HCT116 (cell line): ENCODE results near the gene CGB2. TPM values are rescaled to one million over a fixed set of nuclear protein-coding genes. Genes with fewer than 3 reads are reported as not detected.
"Not testable (repeated sequence)": the region's sequence is repeated elsewhere in the genome, so short reads cannot be mapped to it uniquely, and the experiment has no call there.

Source experiments
- ATAC-seq: fragments of 200-7000 bp; cut with Tn5 transposase; 2 replicates; pipeline ENCODE4 v1.9.1; 2020; ENCODE audit warnings: mild to moderate bottlenecking, moderate library complexity
- Bru-seq: library from RNA; stranded (reverse); fragments of 400-500 nt; gene quantifications from one replicate; lab custom pipeline; 2021; lab: Mats Ljungman, UMichigan
- BruChase-seq, 2 experiments: library from RNA; stranded (reverse); fragments of 400-500 nt; gene quantifications; one replicate each; lab custom pipeline; 2021; lab: Mats Ljungman, UMichigan
- BruUV-seq: library from RNA; stranded (reverse); fragments of 400-500 nt; replicated peaks from 2 replicates; lab custom pipeline; 2021; lab: Mats Ljungman, UMichigan
- CTCF ChIA-PET: fragments of 300-600 bp; sonication (Branson Sonifier 250); formaldehyde crosslinking; loops from one replicate; lab custom pipeline; 2021; ENCODE audit warnings: antibody characterized with exemption; lab: Charles Lee
- POLR2A ChIA-PET: fragments of 300-600, 350-600 bp; sonication (Branson Sonifier 250); formaldehyde crosslinking; loops from one replicate; lab custom pipeline; 2021; ENCODE audit warnings: antibody characterized with exemption; lab: Charles Lee
- RAD21 ChIA-PET, 2 experiments: fragments of 300-600 bp; sonication (Branson Sonifier 250); formaldehyde crosslinking; loops; one replicate each; lab custom pipeline; 2023; ENCODE audit warnings: low total read pairs in 2 of 2; ENCODE audit not compliant: uncharacterized antibody in 2 of 2, unreplicated experiment in 2 of 2, low non-redundant PET in 1 of 2; lab: Charles Lee
- DNase-seq: peaks from one replicate; pipeline ENCODE4 v3.0.0-alpha.2; 2010; ENCODE audit warnings: low read depth, low spot score
- H2AFZ ChIP-seq: fragments of 200-600 bp; shearing (Covaris generic), sonication (generic); 2 replicates; pipeline ENCODE4 v1.6.1; 2017; ENCODE audit warnings: low read depth, mixed run types, mixed read lengths, antibody characterized with exemption, low read length; ENCODE audit not compliant: poor library complexity, severe bottlenecking
- H3K27ac ChIP-seq: 2 replicates; pipeline ENCODE4 v1.5.1; 2012; ENCODE audit warnings: low read depth, low read length
- H3K27me3 ChIP-seq: fragments of 200-600 bp; sonication (generic); 2 replicates; pipeline ENCODE4 v1.6.1; 2016; ENCODE audit warnings: mixed run types, low read length, mixed read lengths; ENCODE audit not compliant: insufficient read depth
- H3K36me3 ChIP-seq, 2 experiments: fragments of 200-500 bp in 1 of 2; fragments of 200-600 bp in 1 of 2; sonication (Bioruptor generic) in 1 of 2; sonication (generic) in 1 of 2; 2 replicates each; pipeline versions ENCODE4 v1.5.1 to v1.6.1; 2014 to 2016; ENCODE audit warnings: low read length in 2 of 2, inconsistent platforms in 1 of 2, mixed read lengths in 1 of 2, mixed run types in 1 of 2; ENCODE audit not compliant: insufficient read depth in 2 of 2, control insufficient read depth in 1 of 2
- H3K4me1 ChIP-seq, 2 experiments: fragments of 200-600 bp in 1 of 2; sonication (generic) in 1 of 2; 2 replicates each; pipeline versions ENCODE4 v1.5.1 to v1.6.1; 2012 to 2017; ENCODE audit warnings: low read length in 2 of 2, inconsistent platforms in 1 of 2, mild to moderate bottlenecking in 1 of 2, mixed read lengths in 1 of 2, mixed run types in 1 of 2, moderate library complexity in 1 of 2; ENCODE audit not compliant: insufficient read depth in 2 of 2, control insufficient read depth in 1 of 2
- H3K4me2 ChIP-seq: fragments of 200-600 bp; sonication (generic); 2 replicates; pipeline ENCODE4 v1.6.1; 2017; ENCODE audit warnings: mixed run types, low read length, mixed read lengths
- H3K4me3 ChIP-seq, 2 experiments: fragments of 200-600 bp in 1 of 2; sonication (generic) in 1 of 2; replicated peaks in 1 of 2; 2 replicates each; pipeline ENCODE4 v1.5.1; 2011 to 2016; ENCODE audit warnings: low read length in 2 of 2, control low read depth in 1 of 2, low read depth in 1 of 2, mild to moderate bottlenecking in 1 of 2, mixed read lengths in 1 of 2, mixed run types in 1 of 2
- H3K79me2 ChIP-seq: fragments of 200-600 bp; sonication (generic); 2 replicates; pipeline ENCODE4 v1.6.1; 2017; ENCODE audit warnings: mild to moderate bottlenecking, mixed run types, low read length, moderate library complexity, mixed read lengths; ENCODE audit not compliant: insufficient read depth
- H3K9ac ChIP-seq: fragments of 200-600 bp; sonication (generic); 2 replicates; pipeline ENCODE4 v1.6.1; 2016; ENCODE audit warnings: low read length, mixed read lengths
- H3K9me2 ChIP-seq: fragments of 200-600 bp; sonication (generic), shearing (Covaris generic); 2 replicates; pipeline ENCODE4 v1.6.1; 2017; ENCODE audit warnings: mixed run types, mild to moderate bottlenecking, moderate library complexity; ENCODE audit not compliant: insufficient read depth
- H3K9me3 ChIP-seq, 2 experiments: fragments of 200-500 bp in 1 of 2; fragments of 200-600 bp in 1 of 2; sonication (Bioruptor generic) in 1 of 2; sonication (generic) in 1 of 2; 2 replicates each; pipeline ENCODE4 v1.6.1; 2014 to 2017; ENCODE audit warnings: low read length in 2 of 2, mixed read lengths in 2 of 2, inconsistent platforms in 1 of 2, low read depth in 1 of 2, mild to moderate bottlenecking in 1 of 2, mixed run types in 1 of 2, moderate library complexity in 1 of 2; ENCODE audit not compliant: control insufficient read depth in 1 of 2, insufficient read depth in 1 of 2
- H4K20me1 ChIP-seq: fragments of 200-600 bp; sonication (generic), shearing (Covaris generic); 2 replicates; pipeline ENCODE4 v1.6.1; 2017; ENCODE audit warnings: mixed run types, mild to moderate bottlenecking, moderate library complexity; ENCODE audit not compliant: insufficient read depth
- CTCF ChIP-seq, 3 experiments: fragments of 200-600 bp in 1 of 3; sonication (generic) in 1 of 3; IDR thresholded peaks in 2 of 3; conservative IDR thresholded peaks in 1 of 3; 2 replicates each; pipeline ENCODE4 v1.5.1; 2012 to 2017; ENCODE audit warnings: low read depth in 2 of 3, low read length in 2 of 3, antibody characterized with exemption in 1 of 3, borderline replicate concordance in 1 of 3, control low read depth in 1 of 3, mild to moderate bottlenecking in 1 of 3, mixed read lengths in 1 of 3, mixed run types in 1 of 3, moderate library complexity in 1 of 3; ENCODE audit not compliant: insufficient read depth in 1 of 3
- MAX ChIP-seq: IDR thresholded peaks from 2 replicates; pipeline ENCODE4 v1.6.1; 2012
- RAD21 ChIP-seq: IDR thresholded peaks from 2 replicates; pipeline ENCODE4 v1.6.1; 2012; ENCODE audit warnings: low read depth, mild to moderate bottlenecking
- TCF7L2 ChIP-seq: IDR thresholded peaks from 2 replicates; pipeline ENCODE4 v1.7.0; 2011; ENCODE audit warnings: borderline replicate concordance, inconsistent platforms; ENCODE audit not compliant: insufficient read depth, insufficient read length; ENCODE audit errors: extremely low read depth
- YY1 ChIP-seq: IDR thresholded peaks from 2 replicates; pipeline ENCODE4 v1.6.1; 2011; ENCODE audit warnings: low read length, low read depth, moderate library complexity, mild to moderate bottlenecking; ENCODE audit not compliant: insufficient replicate concordance; ENCODE audit errors: extremely low read depth
- intact Hi-C: fragments of 100-400 bp; cut with micrococcal nuclease; formaldehyde crosslinking; loops from 2 replicates; pipeline ENCODE4 v1.10.0; 2022
- long read RNA-seq: library from polyadenylated mRNA; unstranded; transcript quantifications from one replicate; pipeline ENCODE4 v2.0.0, GENCODE V29; 2021; ENCODE audit not compliant: unreplicated experiment
- polyA plus RNA-seq: library from polyadenylated mRNA; unstranded; fragments of >200 nt; gene quantifications from 2 replicates; pipeline ENCODE4 v1.2.1, GENCODE V29; 2012; ENCODE audit warnings: missing spikeins
- total RNA-seq: library from RNA; stranded (reverse); gene quantifications from one replicate; pipeline ENCODE4 v1.2.1, GENCODE V29; 2021; ENCODE audit not compliant: unreplicated experiment

The CGB2 gene
- total RNA-seq (5.0 TPM), Bru-seq, nascent RNA (percentile 35 among the genes with signal in this experiment), BruChase-seq, experiment 1, labeled RNA remaining after a 6-hour chase (percentile 46 among the genes with signal in this experiment), BruChase-seq, experiment 2, labeled RNA remaining after a 2-hour chase (percentile 33 among the genes with signal in this experiment)
- polyA plus RNA-seq, result 6.4 and 7.5 TPM in 2 replicates
- long read RNA-seq, partial matches to known transcripts, result 1 of 2 reads
- long read RNA-seq, other reads (novel, unspliced or antisense), result 1 of 2 reads

GRCh38 chr19:49031642-49032301, at the start of gene CGB2:
CGB2 (plus strand) TSS chr19:49031890; CDS start chr19:49032096, 206 bp downstream.
- POLR2A ChIA-PET, result not testable (repeated sequence)

More at GRCh38 chr19:49031642-49032301, at the start of gene CGB2:
- BruUV-seq, H3K27ac ChIP-seq, RAD21 ChIA-PET, H3K9me3 ChIP-seq, intact Hi-C loops, H3K36me3 ChIP-seq, H3K27me3 ChIP-seq, H4K20me1 ChIP-seq, H3K9ac ChIP-seq, H2AFZ ChIP-seq, H3K4me1 ChIP-seq, H3K79me2 ChIP-seq, H3K9me2 ChIP-seq: not testable (repeated sequence)
- peak within 1 kb of the TSS; percentile 31 to 44 for H3K4me3 ChIP-seq
- H3K4me2 ChIP-seq, result peak within 1 kb of the TSS; percentile 51
- peak; percentile 86 for DNase-seq
- CTCF ChIA-PET, result interaction anchor here (0.6 to 1.5 kb wide), 5 partner anchors 12 to 54 kb away, joined by 3 to 8 read pairs (median 3); partner anchors contain the start of genes CGB7, GYS1 and RUVBL2
- peak; percentile 94 for ATAC-seq
- TF ChIP-seq MAX (peak; percentile 51; the same call in 1 of the 2 replicates), RAD21 (peak; percentile 28; the same call in 1 of the 2 replicates), YY1 (peak; percentile 34), CTCF (IDR thresholded peaks at IDR 0.05 in 2 of 3, conservative IDR thresholded peaks at IDR 0.05 in 1 of 3; ENCODE audit: borderline replicate concordance in 1 of 3, insufficient read depth in 1 of 3, low read depth in 2 of 3, low read length in 2 of 3) (peak; percentile 28 to 71 (median 69); a peak in 5 of 6 replicates), TCF7L2 (peak; percentile 58)
